Activated CD8-positive, alpha-beta memory T cell treated with anti-CD3 and anti-CD28 coated beads for 4 hours (primary cell): ENCODE data around the gene RHBDL1.
A peak's percentile ranks its signal among the peaks of the same experiment; 100 is the strongest.

Source experiments
- DNase-seq, 2 donors: peaks; one replicate each; pipeline ENCODE4 v3.0.0-alpha.2; 2020; ENCODE audit warnings: low read depth in 2 of 2

RHBDL1 gene

DNA sequence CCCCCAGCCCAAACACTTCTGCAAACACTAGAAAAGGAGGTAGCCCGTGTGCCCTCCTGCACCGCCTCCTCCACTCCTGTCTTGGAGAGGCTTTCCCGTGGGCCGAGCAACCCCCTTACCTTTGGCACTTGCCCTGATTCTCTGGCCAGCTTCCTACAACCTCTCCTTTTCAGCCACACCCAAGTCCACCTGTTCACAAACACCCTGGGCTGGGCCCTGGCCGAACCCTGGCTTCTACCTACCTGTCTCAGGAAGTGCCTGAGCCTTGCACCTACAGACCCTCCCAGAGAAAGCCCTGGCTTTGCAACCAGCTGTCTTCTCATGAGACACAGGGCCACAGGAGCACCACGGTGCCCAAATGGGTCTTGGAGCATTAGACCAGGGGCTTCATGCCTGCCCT, 43.5 kb downstream of the RHBDL1 start:
- no peak for DNase-seq

DNA sequence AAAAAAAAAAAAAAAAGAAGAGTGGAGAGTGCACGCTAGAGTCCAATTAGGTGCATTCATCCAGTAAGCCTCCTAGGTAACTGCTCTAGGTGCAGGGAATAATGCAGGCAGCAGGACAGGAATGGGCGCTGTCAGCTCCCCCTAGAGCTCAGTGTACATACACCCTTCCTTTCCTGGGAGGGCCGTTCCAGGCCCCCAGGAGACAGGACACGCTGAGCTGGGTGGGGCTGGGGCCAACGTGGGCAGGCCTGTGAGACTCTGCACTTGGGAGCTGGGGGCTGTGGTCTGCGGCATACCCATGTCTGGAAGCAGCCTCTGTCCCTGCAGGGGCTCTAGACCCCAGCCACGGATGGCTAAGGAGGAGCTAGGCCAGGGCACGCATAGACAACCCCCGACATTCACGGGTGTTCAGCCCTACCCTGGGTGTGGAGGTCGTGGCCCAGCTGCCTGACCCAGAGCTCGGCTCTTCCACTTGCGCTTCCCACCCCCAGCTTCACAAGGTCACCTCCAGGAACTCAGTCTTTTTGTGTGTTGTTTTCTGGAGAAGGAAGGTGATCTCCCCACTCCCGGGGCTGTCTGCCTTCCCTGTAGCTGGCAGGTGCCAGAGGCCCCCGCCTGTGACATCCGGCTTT, 44.5 kb downstream of the RHBDL1 start:
- no peak for DNase-seq

DNA sequence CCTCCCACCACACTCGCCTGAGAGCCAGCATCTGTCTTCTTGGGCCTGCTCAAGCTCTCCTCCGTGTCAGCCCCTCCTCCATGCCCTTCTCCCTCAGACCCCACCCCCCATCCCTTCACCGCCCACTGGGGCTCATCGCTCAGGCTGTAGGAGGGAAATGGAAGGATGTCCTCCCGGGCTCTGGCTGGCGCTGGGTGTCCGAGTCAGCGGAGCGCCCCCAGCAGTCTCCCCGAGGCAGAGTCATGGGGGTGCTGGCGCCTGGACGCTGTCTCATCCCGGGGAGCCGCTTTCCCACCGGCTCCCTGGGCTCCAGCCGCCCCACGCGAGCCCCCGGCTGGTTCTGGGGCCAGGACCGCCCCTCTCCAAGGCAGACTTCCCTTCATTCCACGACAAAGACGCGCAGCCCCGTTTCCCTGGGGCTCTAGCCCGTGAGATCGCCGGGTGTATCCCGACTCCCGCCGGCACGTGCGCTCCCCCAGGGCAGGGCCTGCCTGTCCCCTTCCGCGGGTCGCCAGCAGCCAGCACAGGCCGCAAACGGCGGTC, 45.0 kb downstream of the RHBDL1 start:
- DNase-seq, result no peak

DNA sequence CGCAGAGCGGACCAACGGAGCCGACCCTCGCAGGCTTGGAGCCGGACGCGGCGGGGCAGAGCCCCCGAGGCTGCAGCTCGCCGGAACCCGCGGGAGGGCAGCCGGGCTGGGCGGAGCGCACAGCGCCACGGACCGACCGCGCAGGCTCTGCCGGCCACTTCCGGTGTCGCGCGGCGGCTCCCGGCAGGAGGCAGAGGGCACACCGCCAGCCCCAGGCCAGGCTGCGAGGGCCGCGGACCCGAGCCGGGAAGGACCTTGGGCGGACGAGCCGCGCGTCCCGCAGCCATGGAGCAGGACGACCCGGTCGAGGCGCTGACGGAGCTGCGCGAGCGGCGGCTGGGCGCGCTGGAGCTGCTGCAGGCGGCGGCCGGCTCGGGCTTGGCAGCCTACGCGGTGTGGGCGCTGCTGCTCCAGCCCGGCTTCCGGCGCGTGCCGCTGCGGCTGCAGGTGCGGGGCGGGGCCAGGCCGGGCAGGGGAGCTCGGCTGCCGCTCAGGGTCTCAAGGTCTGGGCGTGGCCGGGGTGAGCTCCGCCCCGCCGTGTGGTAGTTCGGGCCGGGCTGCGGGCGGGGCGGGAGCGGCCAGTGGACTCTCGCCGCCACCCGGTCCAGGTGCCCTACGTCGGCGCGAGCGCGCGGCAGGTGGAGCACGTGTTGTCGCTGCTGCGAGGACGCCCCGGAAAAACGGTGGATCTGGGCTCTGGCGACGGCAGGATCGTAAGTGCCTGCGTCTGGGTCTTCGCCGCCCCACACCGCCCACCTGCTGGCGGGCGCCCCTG, 45.7 kb downstream of the RHBDL1 start, which contains the start of gene ANTKMT:
TSS of gene ANTKMT (plus strand) at position 157 of the 775 bp plus-strand sequence. CDS start at position 286, 129 bp downstream.
- peak; percentile 46 to 48 for DNase-seq

DNA sequence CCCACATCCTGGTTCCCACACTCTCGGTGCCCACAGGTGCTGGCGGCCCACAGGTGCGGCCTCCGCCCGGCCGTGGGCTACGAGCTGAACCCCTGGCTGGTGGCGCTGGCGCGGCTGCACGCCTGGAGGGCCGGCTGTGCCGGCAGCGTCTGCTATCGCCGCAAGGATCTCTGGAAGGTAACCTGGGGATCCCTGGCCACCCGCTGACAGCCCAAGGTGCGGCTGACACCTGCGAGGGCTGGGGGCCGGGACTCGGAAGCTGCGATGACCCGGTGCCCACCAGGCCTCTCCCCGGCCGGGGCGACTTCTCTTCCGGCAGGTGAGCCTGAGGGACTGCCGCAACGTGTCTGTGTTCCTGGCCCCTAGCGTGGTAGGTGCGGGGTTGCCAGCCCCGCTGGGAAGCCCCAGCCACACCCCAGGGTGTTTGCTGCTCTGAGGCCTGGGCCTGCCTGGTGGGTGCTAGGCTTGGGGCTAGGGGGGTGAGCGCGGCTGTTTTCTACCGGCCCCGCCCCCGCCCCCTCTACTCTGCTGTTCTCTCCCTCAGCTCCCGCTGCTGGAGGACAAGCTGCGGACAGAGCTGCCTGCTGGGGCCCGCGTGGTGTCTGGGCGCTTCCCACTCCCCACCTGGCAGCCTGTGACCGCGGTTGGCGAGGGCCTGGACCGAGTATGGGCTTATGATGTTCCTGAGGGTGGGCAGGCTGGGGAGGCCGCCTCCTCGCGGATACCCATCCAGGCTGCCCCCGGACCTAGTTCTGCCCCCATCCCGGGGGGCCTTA, 46.5 kb downstream of the RHBDL1 start:
- no peak for DNase-seq

DNA sequence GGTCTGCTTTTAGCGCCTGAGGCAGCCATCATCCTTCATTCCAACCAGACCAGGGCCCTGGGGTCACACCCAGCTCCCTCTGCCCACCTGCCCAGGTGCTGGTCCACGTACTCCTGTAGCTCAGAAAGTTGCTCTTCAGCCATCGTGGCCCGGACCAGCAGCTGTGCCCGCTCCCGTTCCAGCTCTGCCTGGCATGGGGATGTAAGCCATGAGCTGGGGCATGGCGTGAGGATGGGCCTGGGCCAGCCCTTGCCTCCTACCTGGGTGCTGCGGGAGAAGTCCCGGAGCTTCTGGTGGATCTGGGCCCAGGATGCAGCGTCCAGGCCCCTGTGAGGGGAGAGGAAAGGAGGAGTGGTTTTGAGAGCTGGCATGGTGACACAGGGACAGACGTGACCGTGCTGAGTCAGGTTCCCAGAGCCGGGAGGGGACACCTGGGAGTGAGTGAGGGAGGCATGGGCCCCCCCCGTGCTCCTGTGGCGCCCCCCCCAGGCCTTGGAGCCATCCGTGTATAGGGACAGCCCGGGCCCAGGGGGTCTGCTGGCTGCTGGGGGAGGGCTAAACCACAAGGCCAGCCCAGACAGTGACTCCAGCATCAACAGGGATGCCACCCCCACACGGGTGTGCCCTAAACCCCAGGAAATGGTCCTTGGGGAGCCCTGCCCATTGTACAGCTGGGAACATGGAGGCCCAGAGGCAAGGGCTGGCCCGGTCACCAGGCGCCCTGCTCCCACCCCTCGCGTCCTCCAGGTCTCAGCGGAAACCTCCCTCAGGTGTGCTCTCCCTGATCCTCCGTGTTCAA, 47.6 kb downstream of the RHBDL1 start:
- no peak for DNase-seq

DNA sequence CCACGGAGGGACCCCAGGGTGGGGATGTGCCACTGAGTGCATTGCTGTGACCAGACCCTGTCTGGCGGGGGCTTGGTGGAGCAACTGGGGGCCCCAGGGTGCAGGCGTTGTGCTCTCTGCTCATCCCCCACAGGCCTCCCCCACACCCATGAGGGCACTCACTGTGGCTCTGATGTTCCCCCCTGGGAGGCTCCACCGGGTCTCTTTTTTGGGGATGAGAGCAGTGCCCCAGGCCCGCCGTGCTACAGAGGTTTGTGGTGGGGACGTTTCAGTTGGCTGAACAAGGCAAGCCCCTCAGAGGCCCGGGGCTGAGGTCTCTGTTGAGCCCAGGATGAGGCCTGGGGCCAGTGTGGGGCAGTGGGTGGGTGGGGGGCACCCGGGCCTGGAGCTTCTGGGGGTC, 48.2 kb downstream of the RHBDL1 start:
- no peak for DNase-seq

DNA sequence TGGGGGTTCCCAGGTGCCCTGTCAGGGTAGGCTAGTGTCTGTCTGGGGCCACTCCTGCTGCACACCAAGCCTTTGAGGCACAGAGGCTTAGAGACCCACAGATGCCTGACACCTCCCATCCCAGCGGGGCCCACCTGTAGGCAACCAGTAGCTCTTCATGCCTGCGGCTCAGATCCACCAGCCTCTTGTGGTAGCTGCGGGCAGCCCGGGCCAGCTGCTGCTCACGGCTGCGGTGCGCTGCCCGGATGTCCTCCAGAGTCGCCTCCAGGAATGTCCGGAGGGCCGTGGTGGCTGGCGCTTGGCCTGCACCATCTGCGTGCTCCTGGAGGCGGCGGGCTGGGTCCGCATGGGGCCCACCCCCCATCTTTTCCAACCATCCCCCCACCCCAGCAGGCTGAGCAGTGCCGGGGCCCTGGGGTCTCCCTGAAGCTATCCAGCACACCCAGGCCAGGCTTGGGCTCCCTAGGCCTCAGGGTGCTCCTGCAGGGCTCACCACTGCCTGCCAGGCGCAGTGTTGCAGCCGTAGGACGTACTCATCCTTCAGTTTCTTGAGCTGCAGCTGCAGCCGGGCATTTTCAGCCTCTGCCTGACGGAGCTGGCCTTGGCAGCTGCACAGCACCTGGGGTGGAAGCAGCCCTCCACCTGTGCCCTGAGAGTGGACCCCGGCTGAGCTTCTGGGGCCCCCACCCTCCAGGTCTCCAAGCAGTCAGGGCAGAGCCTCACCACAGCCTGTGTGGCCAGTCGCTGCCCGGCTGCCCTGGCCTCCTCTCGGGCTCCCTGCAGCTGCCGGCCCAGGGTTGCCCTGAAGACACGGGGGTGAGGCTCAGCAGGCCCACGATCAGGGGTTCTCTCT, 48.9 kb downstream of the RHBDL1 start:
- no peak for DNase-seq

DNA sequence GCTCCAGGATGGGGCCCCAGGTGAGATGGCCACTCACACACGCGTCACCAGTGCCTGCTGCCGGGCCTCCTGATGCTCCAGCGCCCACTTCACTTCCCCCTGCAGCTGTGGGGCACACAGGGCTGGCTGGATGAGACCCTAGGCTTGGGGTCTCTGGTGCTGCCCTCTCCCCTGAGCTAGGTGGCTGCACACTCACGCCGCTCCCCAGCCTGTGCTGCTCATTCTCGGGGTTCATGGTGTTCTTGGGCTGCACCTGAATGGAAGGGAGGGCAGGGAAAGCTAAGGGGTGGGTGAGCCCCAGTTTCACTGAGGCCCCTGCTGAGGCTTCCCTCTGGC, 49.5 kb downstream of the RHBDL1 start:
- no peak for DNase-seq

DNA sequence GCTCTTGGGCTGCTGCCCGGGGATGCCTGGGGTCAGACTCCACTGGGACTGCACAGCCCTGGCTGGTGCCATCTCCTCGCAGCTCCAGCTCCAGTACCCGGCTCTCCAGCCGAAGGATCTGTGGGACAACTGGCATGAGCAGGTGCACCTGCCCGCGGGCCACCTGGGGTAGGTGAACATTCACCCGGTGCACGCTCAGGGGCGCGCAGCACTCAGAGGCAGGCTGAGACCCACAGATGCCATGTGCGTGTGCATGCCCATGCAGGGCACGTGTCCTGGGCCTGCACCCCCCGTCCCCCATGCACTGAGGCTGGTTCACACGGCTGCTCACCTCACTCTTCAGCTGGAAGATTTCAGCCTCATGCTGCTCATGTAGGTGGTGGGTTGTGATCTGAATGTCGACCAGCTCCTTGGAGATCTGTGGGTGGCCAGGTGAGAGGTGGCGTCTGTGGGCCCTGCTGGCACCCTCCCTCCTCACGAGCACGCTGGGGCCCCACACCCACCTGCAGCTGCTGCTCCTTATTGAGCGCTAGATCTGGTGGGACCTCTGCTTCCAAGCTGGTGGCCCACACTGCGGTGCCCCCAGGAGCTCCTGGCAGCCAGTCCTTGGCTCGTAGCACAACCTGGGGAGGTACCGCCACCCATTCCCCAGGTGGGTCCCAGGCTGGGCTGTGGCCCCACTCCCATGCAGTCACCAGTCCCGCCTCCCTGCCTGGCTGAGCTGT, 50.2 kb downstream of the RHBDL1 start:
- no peak for DNase-seq

DNA sequence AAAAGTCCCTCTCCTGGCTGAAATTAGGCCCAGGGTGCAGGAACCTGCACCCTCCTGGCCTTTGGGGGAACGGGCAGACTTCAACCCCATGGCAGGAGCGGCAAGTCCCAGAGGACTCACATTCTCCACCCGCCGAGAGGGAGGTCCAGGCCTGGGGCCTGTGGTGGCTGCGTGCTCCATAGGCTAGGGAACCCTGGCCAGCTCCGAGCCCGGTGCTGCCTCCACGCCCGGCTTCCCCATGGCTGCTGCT, 50.6 kb downstream of the RHBDL1 start:
- no peak for DNase-seq

DNA sequence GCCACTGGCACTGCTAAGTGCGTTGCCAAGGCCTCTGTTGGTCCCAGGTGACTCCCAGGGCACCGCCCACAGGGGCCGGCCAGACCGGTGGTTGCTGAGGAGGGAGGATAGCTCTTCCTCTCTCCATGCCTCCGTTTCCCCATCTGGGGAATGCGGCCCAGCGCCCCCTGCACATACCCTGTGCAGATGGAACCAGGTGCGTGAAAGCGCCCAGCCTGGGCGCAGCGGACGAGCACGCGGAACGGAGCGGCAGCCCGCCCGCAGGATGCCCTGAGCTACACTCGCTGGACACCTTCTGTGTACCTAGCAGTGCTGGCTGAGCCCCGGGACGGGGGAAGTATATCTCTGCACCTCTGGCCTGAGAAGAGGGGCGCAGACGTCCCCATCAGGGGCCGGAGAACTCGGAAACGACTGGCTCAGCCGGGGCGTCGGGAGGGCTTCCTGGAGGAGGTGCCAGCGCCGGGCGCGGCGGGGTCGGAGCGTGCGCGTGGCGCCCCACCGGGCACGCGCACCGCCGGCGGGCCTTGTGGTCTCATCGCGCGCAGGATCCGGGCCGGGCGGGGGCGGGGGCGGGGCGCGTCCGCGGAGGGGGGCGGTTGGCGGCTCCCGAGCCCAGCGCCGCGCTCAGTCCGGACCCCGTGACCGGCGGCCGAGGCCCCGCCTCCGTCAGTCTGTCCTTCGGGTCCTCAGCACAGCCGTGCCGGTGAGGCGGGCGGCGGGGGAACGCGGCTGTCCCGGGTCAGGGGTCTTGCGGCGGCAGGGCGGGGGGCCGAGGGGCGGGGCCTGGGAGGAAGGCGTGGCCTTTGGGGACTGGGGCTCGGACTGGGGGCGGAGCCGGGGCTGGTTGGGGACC, 51.2 kb downstream of the RHBDL1 start, which contains the start of the genes CCDC78 and HAGHL:
TSS of gene CCDC78 (minus strand) at position 6 of the 853 bp plus-strand sequence. CDS start 76 bp downstream, outside the sequence.
TSS of gene HAGHL (plus strand) at position 669 of the 853 bp plus-strand sequence. CDS start 404 bp downstream, outside the sequence.
- peak; percentile 39 to 40 for DNase-seq

DNA sequence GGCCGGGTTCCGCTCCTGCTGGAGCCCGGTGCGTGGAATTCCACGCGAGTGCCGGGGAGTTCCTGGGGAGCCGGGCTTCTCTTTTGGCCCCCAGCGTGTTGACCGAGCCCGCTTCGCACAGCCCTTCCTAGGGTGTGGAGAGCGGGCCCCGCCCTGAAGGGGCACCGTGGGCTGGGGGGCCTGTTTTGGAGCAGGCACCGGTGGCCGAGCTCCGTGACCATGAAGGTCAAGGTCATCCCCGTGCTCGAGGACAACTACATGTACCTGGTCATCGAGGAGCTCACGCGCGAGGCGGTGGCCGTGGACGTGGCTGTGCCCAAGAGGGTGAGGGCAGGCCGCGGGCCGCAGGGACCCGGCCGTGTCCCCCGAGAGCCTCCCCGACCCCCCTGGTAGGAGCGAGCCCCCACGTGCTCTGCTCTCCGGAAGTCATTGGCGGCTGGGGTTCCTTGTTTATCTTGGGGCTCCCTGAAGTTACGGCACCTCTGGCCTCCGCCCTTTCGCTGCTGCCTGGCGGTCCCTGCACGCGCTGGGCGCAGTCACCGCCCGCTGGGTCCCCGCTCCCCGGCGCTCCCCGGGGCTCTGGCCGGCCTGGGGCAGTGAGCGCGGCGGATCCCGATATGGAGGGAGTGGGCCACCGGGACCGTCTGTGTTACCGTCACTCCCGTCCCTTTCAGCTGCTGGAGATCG, 52.0 kb downstream of the RHBDL1 start:
- no peak for DNase-seq
